GM19023 (cell line): ENCODE results near the gene PHC1.

Source experiments
- ATAC-seq: cut with Tn5 transposase; IDR thresholded peaks from one replicate; pipeline ENCODE4 v1.9.1; 2021; ENCODE audit warnings: mild to moderate bottlenecking, moderate library complexity; ENCODE audit not compliant: unreplicated experiment

The PHC1 gene

GRCh38 chr12:8949342-8950220 lies 35.3 kb downstream of the PHC1 start, which contains the start of gene M6PR:
TSS of gene M6PR (minus strand) at chr12:8949645. CDS start at chr12:8946404, 3,241 bp downstream.
- ATAC-seq: peak; percentile 86

GRCh38 chr12:8950221-8950527 lies 35.9 kb downstream of the PHC1 start:
- peak; percentile 12 for ATAC-seq

- ATAC-seq: no peak
Measured at GRCh38 chr12:8950702-8951478, 36.6 kb downstream of the PHC1 start.

- no peak for ATAC-seq
Measured at GRCh38 chr12:8951744-8952143, 37.4 kb downstream of the PHC1 start.

GRCh38 chr12:8953773-8954402 lies 39.6 kb downstream of the PHC1 start:
- ATAC-seq: no peak

- no peak for ATAC-seq
Measured at GRCh38 chr12:8956073-8956472, 41.8 kb downstream of the PHC1 start.

GRCh38 chr12:8956772-8957171 lies 42.5 kb downstream of the PHC1 start:
- no peak for ATAC-seq

- ATAC-seq: no peak
Measured at GRCh38 chr12:8957561-8957960, 43.3 kb downstream of the PHC1 start.

GRCh38 chr12:8958066-8958465 lies 43.8 kb downstream of the PHC1 start:
- ATAC-seq: no peak

- ATAC-seq: no peak
Measured at GRCh38 chr12:8960176-8960575, 45.9 kb downstream of the PHC1 start.

GRCh38 chr12:8968761-8969160 lies 54.5 kb downstream of the PHC1 start:
- ATAC-seq: no peak

- ATAC-seq: no peak
Measured at GRCh38 chr12:8969861-8970411, 55.6 kb downstream of the PHC1 start.

- no peak for ATAC-seq
Measured at GRCh38 chr12:8970432-8970831, 56.1 kb downstream of the PHC1 start.

- ATAC-seq: no peak
Measured at GRCh38 chr12:8980137-8980536, 65.8 kb downstream of the PHC1 start.

GRCh38 chr12:8985213-8985754 lies 71.0 kb downstream of the PHC1 start:
- no peak for ATAC-seq

GRCh38 chr12:8987163-8987562 lies 72.9 kb downstream of the PHC1 start:
- no peak for ATAC-seq

- no peak for ATAC-seq
Measured at GRCh38 chr12:8987685-8988084, 73.4 kb downstream of the PHC1 start.

- no peak for ATAC-seq
Measured at GRCh38 chr12:8989413-8989812, 75.1 kb downstream of the PHC1 start, which contains the start of gene KLRG1. TSS of gene KLRG1 (plus strand) at chr12:8989546. CDS start at chr12:8989636, 90 bp downstream.
